ENCODE results near the gene INHA.
A peak's percentile ranks its signal among the peaks of the same experiment; 100 is the strongest.

The INHA gene

GRCh38 chr2:219575566-219576504, 3.7 kb downstream of the INHA start:
- DNase-seq: no peak

- peak; percentile 14 for DNase-seq
These were observed 4.6 kb downstream of the INHA start for GRCh38 chr2:219576505-219577388.

DNA sequence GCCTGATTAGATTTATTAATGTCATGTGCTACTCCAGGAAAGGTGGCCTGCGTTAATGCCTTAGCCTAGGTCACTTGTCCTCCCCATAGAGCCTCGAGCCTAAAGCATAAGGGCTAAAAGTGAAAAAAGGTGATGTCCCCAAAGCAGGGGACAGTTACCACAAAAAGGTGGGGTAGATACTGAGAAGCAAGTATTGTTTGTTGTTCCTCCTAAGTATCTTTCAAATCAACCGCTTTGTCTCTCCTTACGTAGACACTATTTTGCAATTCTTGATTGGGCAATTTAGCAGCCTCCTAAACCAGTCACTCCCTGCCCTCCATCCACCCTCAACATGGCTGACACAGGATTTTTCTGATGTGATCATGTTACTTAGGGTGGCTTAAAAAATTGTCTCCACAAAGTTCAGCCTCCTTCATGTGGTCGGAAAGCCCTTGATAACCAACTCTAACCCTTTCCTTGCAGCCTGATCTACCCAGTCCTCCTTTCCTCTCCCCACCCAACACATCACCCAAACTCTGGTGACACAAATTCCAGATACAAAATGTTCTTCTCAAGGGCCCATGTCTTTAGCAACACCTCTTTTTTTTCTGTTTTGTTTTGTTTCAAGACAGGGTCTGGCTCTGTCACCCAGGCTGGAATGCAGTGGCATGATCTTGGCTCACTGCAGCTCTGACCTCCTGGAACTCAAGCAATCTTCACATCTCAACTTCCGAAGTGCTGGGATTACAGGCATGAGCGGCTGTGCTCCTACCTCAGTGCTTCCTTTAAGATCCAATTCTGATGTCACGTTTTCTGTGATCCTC, 6.9 kb downstream of the INHA start:
- DNase-seq: no peak

GRCh38 chr2:219581346-219581745, 9.2 kb downstream of the INHA start:
- no peak for DNase-seq

- DNase-seq: no peak
These were observed 19.0 kb downstream of the INHA start for GRCh38 chr2:219591091-219591490.

DNA sequence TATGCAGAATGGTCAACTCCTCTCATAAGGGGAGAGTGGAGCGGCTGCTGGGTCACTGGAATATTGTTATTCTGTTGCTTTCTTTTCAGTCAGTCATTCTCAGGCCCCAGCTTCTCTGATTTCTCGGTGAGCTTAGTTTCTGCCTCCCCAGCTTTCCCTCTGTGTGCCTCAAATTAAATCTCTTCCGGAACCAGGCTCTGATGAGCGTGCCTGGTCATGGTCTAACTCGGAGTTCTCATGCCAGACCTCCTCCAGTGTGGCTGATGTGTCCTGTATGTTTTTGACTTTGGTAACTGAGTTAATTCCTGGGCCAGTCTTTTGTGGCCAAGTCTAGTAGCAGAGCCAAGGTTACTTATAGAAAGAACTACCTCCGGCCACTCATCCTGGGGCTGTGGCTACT, 20.6 kb downstream of the INHA start:
- DNase-seq: no peak

GRCh38 chr2:219593154-219593553, 21.0 kb downstream of the INHA start:
- no peak for DNase-seq

DNA sequence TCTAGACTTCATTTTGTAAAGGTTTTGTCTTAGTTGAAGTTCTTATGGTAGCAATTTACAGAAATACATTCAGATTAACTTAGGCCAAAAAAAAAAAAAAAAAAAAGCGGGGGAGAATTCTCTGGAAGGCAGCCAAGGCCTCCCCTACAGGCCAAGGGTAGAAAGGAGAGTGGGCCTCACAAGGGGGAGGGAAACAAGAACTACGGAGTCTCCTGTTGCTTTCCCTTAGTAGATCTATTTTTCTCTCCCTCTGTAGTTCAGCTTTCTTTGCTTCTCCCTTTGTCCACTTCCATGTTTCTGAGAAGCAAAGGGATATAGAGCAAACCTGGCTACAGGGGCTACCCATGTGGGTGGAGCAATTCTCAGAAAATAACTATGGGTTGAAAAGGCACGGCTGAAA, 23.1 kb downstream of the INHA start:
- DNase-seq: peak; percentile 42

DNA sequence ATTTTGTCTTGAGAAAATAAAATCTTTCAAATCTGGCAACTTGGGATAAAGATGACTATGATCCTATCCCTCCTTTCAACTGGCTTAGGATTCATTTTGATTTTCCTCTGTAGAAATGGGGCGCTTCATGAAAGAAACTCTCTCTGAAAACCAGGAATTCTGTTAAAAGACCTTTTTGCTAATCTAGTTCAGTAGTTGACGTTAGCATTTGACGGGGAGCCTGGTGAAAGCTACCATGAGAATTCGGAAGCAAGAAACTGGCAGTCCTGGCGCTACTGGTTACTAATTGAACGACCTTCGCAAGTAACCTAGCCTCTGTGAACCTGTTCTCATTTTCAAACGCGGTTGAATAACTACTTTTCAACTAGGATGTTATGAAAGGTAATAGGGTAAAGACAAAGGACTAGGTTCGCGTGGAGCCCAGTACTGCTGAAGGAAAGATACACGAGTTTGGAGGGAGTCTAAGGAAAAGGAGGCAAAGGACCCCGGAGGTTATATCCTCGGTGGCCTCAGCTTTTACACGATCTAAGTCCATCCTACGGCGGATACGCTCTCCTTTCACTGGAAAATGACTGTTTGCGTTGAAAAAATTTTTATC, 24.9 kb downstream of the INHA start:
- DNase-seq: no peak

GRCh38 chr2:219597552-219598307, 25.6 kb downstream of the INHA start, which contains the start of gene STK11IP:
Gene STK11IP (plus strand): TSS chr2:219597857. CDS start chr2:219598120, 263 bp downstream.
- peak; percentile 96 for DNase-seq

DNA sequence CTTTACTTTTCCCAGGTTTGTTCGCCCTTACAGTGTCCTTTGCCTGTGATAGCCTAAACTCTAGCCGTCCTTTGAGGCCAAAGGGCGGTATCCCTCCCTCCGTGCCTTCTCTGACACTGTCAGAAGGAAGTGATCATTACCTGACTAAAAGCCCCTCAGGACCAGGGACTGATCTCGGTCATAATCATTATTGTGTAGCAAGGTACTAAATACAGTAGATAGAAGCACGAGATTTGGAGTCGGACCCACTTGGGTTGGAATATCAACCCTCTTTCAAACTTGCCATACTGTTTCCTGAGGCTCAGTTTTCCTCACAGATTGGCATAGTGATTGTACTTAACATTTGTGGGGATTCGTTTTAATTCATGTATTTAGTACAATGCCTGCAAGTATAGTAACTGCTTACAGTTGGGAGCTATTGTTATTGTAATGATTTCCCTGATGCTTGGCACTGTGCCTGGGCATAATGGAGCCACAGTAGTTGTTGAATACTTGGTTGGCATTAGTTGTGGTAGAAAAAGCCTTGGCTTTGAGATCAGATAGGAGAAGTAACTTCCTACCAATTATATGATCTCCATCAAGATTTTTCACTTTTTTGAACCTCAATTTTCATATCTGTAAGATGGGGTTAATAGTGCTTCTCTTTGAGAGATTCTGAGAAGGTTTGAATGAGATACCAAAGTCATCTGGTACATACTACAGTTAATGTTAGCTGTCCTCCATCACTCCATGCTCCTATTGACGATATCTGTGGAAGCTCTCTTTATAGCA, 26.4 kb downstream of the INHA start:
- DNase-seq: no peak

DNA sequence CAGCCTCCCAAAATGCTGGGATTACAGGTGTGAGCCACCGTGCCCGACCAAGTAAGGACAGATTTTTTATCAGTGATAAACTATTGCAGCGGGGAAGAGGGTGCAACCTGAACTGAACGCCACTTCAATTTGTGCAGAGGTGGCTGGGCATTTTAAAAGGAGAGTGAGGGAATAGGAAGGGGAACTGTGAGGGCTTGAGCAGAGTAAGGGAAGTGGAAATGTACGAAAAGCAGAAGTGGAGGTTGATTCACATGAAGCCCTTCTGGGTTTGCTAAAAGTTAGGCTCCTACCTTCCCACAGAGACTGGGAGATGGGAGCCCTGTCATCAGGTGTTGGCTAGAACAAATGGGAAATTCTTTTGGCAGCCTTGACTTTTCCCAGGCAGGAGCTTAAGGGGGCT, 31.7 kb downstream of the INHA start:
- no peak for DNase-seq

GRCh38 chr2:219605607-219605954, 33.5 kb downstream of the INHA start:
- no peak for DNase-seq

- DNase-seq: no peak
These were observed 35.8 kb downstream of the INHA start for GRCh38 chr2:219607931-219608330.

- no peak for DNase-seq
These were observed 36.4 kb downstream of the INHA start for GRCh38 chr2:219608399-219608964.

- DNase-seq: no peak
These were observed 37.1 kb downstream of the INHA start for GRCh38 chr2:219609149-219609750.

DNA sequence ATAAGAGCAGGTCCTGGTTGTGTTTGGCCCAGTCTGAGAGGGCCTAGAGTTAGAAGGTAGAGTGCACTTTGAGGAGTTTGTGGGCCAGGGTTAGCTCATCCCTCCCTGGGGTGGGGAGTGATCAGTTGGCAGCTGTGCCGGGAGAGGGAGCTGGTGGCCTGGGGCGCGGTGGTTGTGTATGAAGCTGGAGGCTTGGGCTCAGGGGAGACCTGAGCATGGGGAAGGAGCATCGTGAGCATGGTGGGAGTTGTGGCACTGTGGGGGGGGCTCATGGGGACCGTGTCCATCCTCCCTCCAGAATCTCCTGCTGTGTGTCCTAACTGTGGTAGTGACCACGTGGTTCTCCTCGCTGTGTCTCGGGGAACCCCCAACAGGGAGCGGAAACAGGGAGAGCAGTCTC, 39.2 kb downstream of the INHA start:
- DNase-seq: no peak

DNA sequence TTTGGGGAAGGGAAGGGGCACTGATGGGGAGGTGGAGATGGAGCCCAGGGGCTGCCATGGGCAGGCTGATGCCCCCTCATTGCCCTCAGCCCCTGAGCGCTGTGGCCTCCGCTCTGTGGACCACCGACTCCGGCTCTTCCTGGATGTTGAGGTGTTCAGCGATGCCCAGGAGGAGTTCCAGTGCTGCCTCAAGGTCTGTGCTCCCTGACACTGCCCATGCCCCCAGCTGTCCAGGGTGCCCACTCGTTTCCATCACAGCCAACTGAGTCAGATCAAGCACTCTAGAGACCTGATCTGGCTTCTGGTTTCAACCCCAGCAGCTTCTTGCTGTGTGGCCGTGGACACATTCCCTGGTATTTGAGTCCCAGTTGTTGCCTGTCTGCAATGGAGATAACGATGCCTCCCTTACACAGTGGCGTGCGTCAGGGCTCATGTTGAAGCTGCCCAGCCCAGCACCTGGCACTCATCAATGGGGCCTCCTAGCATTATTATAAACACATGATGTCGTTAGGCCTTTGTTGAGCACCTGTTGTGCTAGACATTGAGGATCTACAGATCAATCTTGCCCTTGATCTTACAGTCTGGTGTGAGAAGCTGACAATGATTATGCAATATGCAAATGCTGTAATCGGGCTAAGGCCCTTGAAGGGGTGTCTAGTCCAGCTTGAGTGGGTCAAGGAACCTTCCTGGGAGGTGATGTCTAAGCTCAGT, 39.9 kb downstream of the INHA start:
- DNase-seq: no peak

DNA sequence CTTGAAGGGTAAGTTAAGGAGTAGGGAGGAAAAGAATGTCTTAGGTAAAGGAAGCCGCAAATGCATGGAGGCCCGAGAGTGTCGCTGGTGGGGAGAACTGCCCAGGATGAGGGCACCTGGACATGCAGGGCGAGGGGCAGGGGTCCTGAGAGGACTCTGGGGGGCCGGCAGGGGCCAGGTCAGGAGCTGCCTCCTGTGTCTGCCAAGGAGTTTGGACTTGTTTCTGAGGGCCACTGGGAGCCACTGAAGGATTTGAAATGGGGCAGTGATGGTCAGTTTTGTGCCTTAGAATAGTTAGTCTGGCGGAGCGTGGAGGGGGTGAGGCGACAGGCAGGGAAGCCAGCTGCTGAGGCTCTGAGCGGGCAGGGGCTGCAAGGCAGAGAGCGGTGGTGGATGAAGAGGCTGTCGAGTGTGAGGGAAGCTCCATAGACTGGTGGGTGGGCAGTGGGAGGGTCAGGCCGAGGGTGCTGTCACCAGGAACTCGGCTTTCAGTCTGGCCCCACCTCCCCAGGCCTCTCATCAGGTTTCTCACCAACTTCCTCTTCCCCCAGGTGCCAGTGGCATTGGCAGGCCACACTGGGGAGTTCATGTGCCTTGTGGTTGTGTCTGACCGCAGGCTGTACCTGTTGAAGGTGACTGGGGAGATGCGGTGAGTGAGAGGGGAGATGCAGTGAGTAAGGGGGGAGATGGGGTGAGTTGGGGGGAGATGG, 40.6 kb downstream of the INHA start:
- DNase-seq: no peak
